Naive thymus-derived CD4-positive, alpha-beta T cell (primary cell): ENCODE measurements around the gene NRIP1. TPM values are rescaled to one million over a fixed set of nuclear protein-coding genes. Genes with fewer than 3 reads are reported as not detected.
A peak's percentile ranks its signal among the peaks of the same experiment; 100 is the strongest.

Source experiments
- ATAC-seq: fragments of 150-1000 bp; cut with Tn5 transposase; 2 replicates; pipeline ENCODE4 v1.10.0; 2021; ENCODE audit warnings: mild to moderate bottlenecking, moderate library complexity
- CTCF ChIA-PET: fragments of 350-600 bp; sonication (Branson Sonifier 250); formaldehyde crosslinking; loops from one replicate; lab custom pipeline; 2021; ENCODE audit warnings: antibody characterized with exemption; lab: Charles Lee
- POLR2A ChIA-PET: fragments of 350-600 bp; sonication (Branson Sonifier 250); formaldehyde crosslinking; loops from one replicate; lab custom pipeline; 2021; ENCODE audit warnings: antibody characterized with exemption, inconsistent platforms; lab: Charles Lee
- DNase-seq, 9 donors: peaks; one replicate each; pipeline versions ENCODE4 v3.0.0 to v3.0.0-alpha.2; 2020 to 2022; ENCODE audit warnings: mixed read lengths in 1 of 9
- H3K27ac ChIP-seq: one replicate; pipeline ENCODE4 v1.7.0; 2013; ENCODE audit warnings: mild to moderate bottlenecking, low read depth, low read length, moderate library complexity
- H3K27me3 ChIP-seq, 2 donors: one replicate each; pipeline ENCODE4 v1.7.0; 2013; ENCODE audit warnings: low read length in 2 of 2, mild to moderate bottlenecking in 2 of 2, moderate library complexity in 2 of 2; ENCODE audit not compliant: control insufficient read depth in 2 of 2, insufficient read depth in 2 of 2
- H3K36me3 ChIP-seq, 3 experiments: 1 replicate in 2 of 3; 2 replicates in 1 of 3; pipeline ENCODE4 v1.7.0; 2013; ENCODE audit warnings: low read length in 3 of 3, mild to moderate bottlenecking in 3 of 3, moderate library complexity in 1 of 3; ENCODE audit not compliant: insufficient read depth in 3 of 3, control insufficient read depth in 2 of 3
- H3K4me1 ChIP-seq, 2 donors: one replicate each; pipeline ENCODE4 v1.7.0; 2013; ENCODE audit warnings: low read length in 2 of 2, mild to moderate bottlenecking in 2 of 2, moderate library complexity in 1 of 2; ENCODE audit not compliant: control insufficient read depth in 2 of 2, insufficient read depth in 2 of 2
- H3K4me3 ChIP-seq: 2 replicates; pipeline ENCODE4 v1.7.0; 2013; ENCODE audit warnings: mild to moderate bottlenecking, low read length
- H3K9me3 ChIP-seq, 3 experiments: 1 replicate in 2 of 3; 2 replicates in 1 of 3; pipeline ENCODE4 v1.7.0; 2013; ENCODE audit warnings: low read length in 3 of 3; ENCODE audit not compliant: control insufficient read depth in 2 of 3
- H3K27ac Mint-ChIP-seq, 9 donors: one replicate each; pipeline ENCODE4 v1.8.0; 2020 to 2022; ENCODE audit warnings: mixed read lengths in 9 of 9, mild to moderate bottlenecking in 8 of 9, moderate library complexity in 5 of 9, inconsistent platforms in 2 of 9
- H3K27me3 Mint-ChIP-seq, 5 donors: one replicate each; pipeline ENCODE4 v1.8.0; 2021 to 2022; ENCODE audit warnings: mixed read lengths in 5 of 5, mild to moderate bottlenecking in 1 of 5
- H3K36me3 Mint-ChIP-seq, 5 donors: one replicate each; pipeline ENCODE4 v1.8.0; 2020 to 2022; ENCODE audit warnings: mixed read lengths in 5 of 5, mild to moderate bottlenecking in 3 of 5, inconsistent platforms in 1 of 5
- H3K4me1 Mint-ChIP-seq, 7 donors: one replicate each; pipeline ENCODE4 v1.8.0; 2020 to 2022; ENCODE audit warnings: mixed read lengths in 7 of 7, mild to moderate bottlenecking in 3 of 7, inconsistent platforms in 1 of 7
- H3K4me3 Mint-ChIP-seq, 10 donors: one replicate each; pipeline ENCODE4 v1.8.0; 2020 to 2022; ENCODE audit warnings: mild to moderate bottlenecking in 10 of 10, mixed read lengths in 10 of 10, moderate library complexity in 6 of 10, inconsistent platforms in 2 of 10
- H3K9me3 Mint-ChIP-seq, 11 donors: one replicate each; pipeline ENCODE4 v1.8.0; 2020 to 2022; ENCODE audit warnings: mixed read lengths in 11 of 11, mild to moderate bottlenecking in 4 of 11, inconsistent platforms in 1 of 11, moderate library complexity in 1 of 11
- intact Hi-C, 2 donors: fragments of 100-400 bp; cut with micrococcal nuclease; formaldehyde crosslinking; loops; one replicate each; pipeline ENCODE4 v1.15.1; 2023
- polyA plus RNA-seq, 2 donors: library from polyadenylated mRNA; unstranded; fragments of 300-500 nt; fragmentation: Illumina TruSeq; gene quantifications; one replicate each; pipeline ENCODE4 v1.2.3, GENCODE V29; 2021
- total RNA-seq, 6 experiments: library from RNA in 5 of 6; stranded (reverse) in 5 of 6; gene quantifications; 1 replicate in 5 of 6; 2 replicates in 1 of 6; pipeline ENCODE4 v1.2.3 and lab custom pipeline; 2021 to 2026

NRIP1 gene
- total and polyA plus RNA-seq, 7 experiments from 2014 or later = 13.8 to 42.6 (median 35.2) TPM

GRCh38 chr21:14988760-14989159, 76.0 kb downstream of the NRIP1 start:
- CTCF ChIA-PET = no interaction called here
- Mint-ChIP-seq H3K4me1 (peaks cover 8 to 41% (median 23%) of the 10 kb centered on the region in 7 donors), H3K9me3 (no peaks in the 10 kb centered on the region), H3K27me3 (no peaks in the 10 kb centered on the region), H3K4me3 (no peak overlapping the region), H3K36me3 (peaks cover 0 to 67% (median 42%) of the 10 kb centered on the region in 5 donors), H3K27ac (no peak overlapping the region)
- Histone ChIP-seq H3K27me3 (no peaks in the 10 kb centered on the region), H3K4me1 (no peaks in the 10 kb centered on the region), H3K27ac (no peak overlapping the region), H3K36me3 (no peaks in the 10 kb centered on the region), H3K4me3 (no peak overlapping the region), H3K9me3 (no peaks in the 10 kb centered on the region)
- POLR2A ChIA-PET = interaction anchor here (0.9 kb wide), 1 partner anchor 9 kb away, joined by 3 read pairs; no protein-coding TSS in a partner anchor
- ATAC-seq (no peak), DNase-seq (no peak)
- intact Hi-C loops = no loop called here

GRCh38 chr21:14987370-14988170, 77.2 kb downstream of the NRIP1 start:
- H3K4me3 ChIP-seq = no peak overlapping the region
- peaks cover 0 to 67% (median 47%) of the 10 kb centered on the region in 5 donors for H3K36me3 Mint-ChIP-seq
- DNase-seq (no peak), ATAC-seq (no peak)
- no peaks in the 10 kb centered on the region for H3K36me3 ChIP-seq
- no peaks in the 10 kb centered on the region for H3K27me3 ChIP-seq
- H3K27ac Mint-ChIP-seq = no peak overlapping the region
- no peaks in the 10 kb centered on the region for H3K9me3 ChIP-seq
- H3K27me3 Mint-ChIP-seq = no peaks in the 10 kb centered on the region
- ChIA-PET CTCF (no interaction called here), POLR2A (interaction anchor here (0.7 to 0.9 kb wide), 3 partner anchors 10 to 16 kb away, joined by 3 read pairs; no protein-coding TSS in a partner anchor)
- no peaks in the 10 kb centered on the region for H3K4me1 ChIP-seq
- no peak overlapping the region for H3K27ac ChIP-seq
- intact Hi-C loops = no loop called here
- peaks cover 0 to 2% (median 0%) of the 10 kb centered on the region in 11 donors for H3K9me3 Mint-ChIP-seq
- H3K4me1 Mint-ChIP-seq = peaks cover 8 to 44% (median 27%) of the 10 kb centered on the region in 7 donors
- no peak overlapping the region for H3K4me3 Mint-ChIP-seq

- peaks cover 0 to 50% (median 32%) of the 10 kb centered on the region in 5 donors for H3K36me3 Mint-ChIP-seq
- Histone ChIP-seq H3K9me3 (no peaks in the 10 kb centered on the region), H3K4me3 (no peak overlapping the region), H3K27me3 (no peaks in the 10 kb centered on the region), H3K36me3 (no peaks in the 10 kb centered on the region), H3K4me1 (no peaks in the 10 kb centered on the region), H3K27ac (no peak overlapping the region)
- POLR2A ChIA-PET = no interaction called here
- no peak overlapping the region for H3K4me3 Mint-ChIP-seq
- ATAC-seq = no peak
- H3K27ac Mint-ChIP-seq = no peak overlapping the region
- peaks cover 0 to 2% (median 0%) of the 10 kb centered on the region in 11 donors for H3K9me3 Mint-ChIP-seq
- no peak for DNase-seq
- H3K4me1 Mint-ChIP-seq = peaks cover 8 to 31% (median 19%) of the 10 kb centered on the region in 7 donors
- intact Hi-C loops = no loop called here
- CTCF ChIA-PET = interaction anchor here (0.6 to 0.8 kb wide), 2 partner anchors 383 to 568 kb away, joined by 3 read pairs; no protein-coding TSS in a partner anchor
- H3K27me3 Mint-ChIP-seq = no peaks in the 10 kb centered on the region
Measured at GRCh38 chr21:14985306-14985705, 79.5 kb downstream of the NRIP1 start.

GRCh38 chr21:14982336-14982735, 82.5 kb downstream of the NRIP1 start:
- CTCF ChIA-PET = interaction anchor here (1.2 kb wide), 1 partner anchor 23 kb away, joined by 3 read pairs; no protein-coding TSS in a partner anchor
- Mint-ChIP-seq H3K4me1 (peaks cover 0 to 36% (median 17%) of the 10 kb centered on the region in 7 donors), H3K9me3 (peaks cover 0 to 2% (median 0%) of the 10 kb centered on the region in 11 donors), H3K36me3 (peaks cover 0 to 33% (median 13%) of the 10 kb centered on the region in 5 donors), H3K27ac (peak overlapping the region in 1 of 9 donors; percentile 21), H3K27me3 (no peaks in the 10 kb centered on the region), H3K4me3 (no peak overlapping the region)
- no peaks in the 10 kb centered on the region for H3K4me1 ChIP-seq
- DNase-seq (no peak), ATAC-seq (no peak)
- H3K27ac ChIP-seq = no peak overlapping the region
- H3K4me3 ChIP-seq = no peak overlapping the region
- no peaks in the 10 kb centered on the region for H3K36me3 ChIP-seq
- intact Hi-C loops = no loop called here
- H3K27me3 ChIP-seq = no peaks in the 10 kb centered on the region
- POLR2A ChIA-PET = interaction anchor here (0.6 kb wide), 1 partner anchor 104 kb away, joined by 4 read pairs; no protein-coding TSS in a partner anchor
- no peaks in the 10 kb centered on the region for H3K9me3 ChIP-seq

GRCh38 chr21:14981246-14981645, 83.6 kb downstream of the NRIP1 start:
- H3K4me1 ChIP-seq = no peaks in the 10 kb centered on the region
- Mint-ChIP-seq H3K36me3 (peaks cover 0 to 22% (median 13%) of the 10 kb centered on the region in 5 donors), H3K9me3 (peaks cover 0 to 2% (median 0%) of the 10 kb centered on the region in 11 donors), H3K4me3 (no peak overlapping the region), H3K27me3 (no peaks in the 10 kb centered on the region), H3K27ac (no peak overlapping the region), H3K4me1 (peaks cover 0 to 43% (median 17%) of the 10 kb centered on the region in 7 donors)
- H3K9me3 ChIP-seq = no peaks in the 10 kb centered on the region
- no peaks in the 10 kb centered on the region for H3K27me3 ChIP-seq
- intact Hi-C loops = no loop called here
- no peak for DNase-seq
- H3K36me3 ChIP-seq = no peaks in the 10 kb centered on the region
- ChIA-PET CTCF (no interaction called here), POLR2A (no interaction called here)
- H3K4me3 ChIP-seq = no peak overlapping the region
- ATAC-seq = no peak
- no peak overlapping the region for H3K27ac ChIP-seq

- Mint-ChIP-seq H3K9me3 (peaks cover 0 to 2% (median 0%) of the 10 kb centered on the region in 11 donors), H3K4me3 (no peak overlapping the region), H3K4me1 (peaks cover 0 to 43% (median 17%) of the 10 kb centered on the region in 7 donors), H3K36me3 (peaks cover 0 to 29% (median 13%) of the 10 kb centered on the region in 5 donors), H3K27ac (no peak overlapping the region), H3K27me3 (no peaks in the 10 kb centered on the region)
- ATAC-seq (no peak), DNase-seq (no peak)
- no peaks in the 10 kb centered on the region for H3K4me1 ChIP-seq
- H3K27ac ChIP-seq = no peak overlapping the region
- POLR2A ChIA-PET = no interaction called here
- CTCF ChIA-PET = no interaction called here
- intact Hi-C loops = no loop called here
- H3K27me3 ChIP-seq = no peaks in the 10 kb centered on the region
- no peak overlapping the region for H3K4me3 ChIP-seq
- no peaks in the 10 kb centered on the region for H3K9me3 ChIP-seq
- no peaks in the 10 kb centered on the region for H3K36me3 ChIP-seq
Measured at GRCh38 chr21:14979264-14979663, 85.5 kb downstream of the NRIP1 start.
